ENCODE measurements around the gene EFCAB5. TPM values are rescaled to one million over a fixed set of nuclear protein-coding genes. Genes with fewer than 3 reads are reported as not detected.

EFCAB5 gene
- total RNA-seq, 5 donors from 2014 or later (not counting 1 experiment from before 2014, with no cell fraction given): 0.63 to 1.2 (median 1.0) TPM

DNA sequence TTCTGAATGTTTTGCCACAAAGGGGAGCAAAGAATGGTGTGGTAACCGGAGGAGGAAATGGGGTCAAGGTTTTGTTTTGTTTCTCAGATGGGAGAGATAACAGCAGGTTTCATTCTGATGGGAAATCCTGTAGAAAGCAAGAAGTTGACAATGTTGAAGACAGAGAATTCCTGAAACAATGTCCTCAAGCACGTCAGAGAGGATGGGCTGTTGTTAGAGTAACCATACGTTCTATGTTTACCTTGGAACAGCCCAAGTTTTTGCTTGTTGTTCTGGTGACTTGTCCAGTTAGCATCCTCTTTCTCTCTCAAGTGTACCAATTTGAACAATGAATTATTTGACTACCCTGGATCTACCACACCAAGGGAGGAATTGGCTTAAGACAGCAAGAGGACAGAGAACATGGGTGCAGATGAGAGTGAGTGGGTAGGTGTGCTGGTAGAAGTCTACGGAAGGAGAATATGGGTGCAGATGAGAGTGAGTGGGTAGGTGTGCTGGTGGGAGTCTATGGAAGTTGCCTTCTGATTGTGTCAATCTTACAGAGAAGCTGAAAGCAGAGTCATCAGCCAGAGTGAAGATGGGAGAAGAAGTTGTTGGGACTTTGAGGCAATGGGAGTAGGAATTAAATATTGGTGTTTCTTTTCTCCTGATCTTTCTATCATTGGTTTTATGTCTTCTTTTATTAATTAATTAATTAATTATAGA is 160.4 kb downstream of the EFCAB5 start:
- Histone ChIP-seq H3K4me1 (ENCODE audit: control insufficient read depth in 1 of 2, extremely low read depth in 1 of 2, insufficient read depth in 2 of 2, low read length in 2 of 2) (peaks cover 2 to 4% of the 10 kb centered on the region in 2 experiments), H3K27me3 (replicated peaks in 1 of 2; ENCODE audit: control insufficient read depth in 2 of 2, extremely low read depth in 1 of 2, insufficient read depth in 2 of 2, low read length in 1 of 2) (peaks cover 0 to 10% of the 10 kb centered on the region in 2 experiments), H3K4me3 (ENCODE audit: control insufficient read depth in 1 of 2, extremely low read depth in 1 of 2, low read length in 1 of 2) (no peak overlapping the region), H3K27ac (ENCODE audit: low read length) (no peak overlapping the region), H3K36me3 (ENCODE audit: control insufficient read depth in 2 of 2, extremely low read depth in 1 of 2, insufficient read depth in 1 of 2, low read length in 1 of 2) (no peaks in the 10 kb centered on the region), H3K9me3 (no peaks in the 10 kb centered on the region)
- 61% methylated on average over 3 of the region's 4 CpGs for WGBS (ENCODE audit: insufficient coverage)
- Mint-ChIP-seq H3K9me3 (no peaks in the 10 kb centered on the region), H3K36me3 (no peaks in the 10 kb centered on the region), H3K4me3 (no peak overlapping the region), H3K27me3 (peaks cover 4 to 5% of the 10 kb centered on the region in 2 donors), H3K27ac (no peak overlapping the region), H3K4me1 (peaks cover 5 to 6% (median 5%) of the 10 kb centered on the region in 3 donors)
- ATAC-seq (replicated peaks in 1 of 4) (no peak), DNase-seq (no peak)
- ChIA-PET POLR2A (no interaction called here), CTCF (interaction anchor here in 1 of 2 donors (0.6 kb wide), 1 partner anchor 16 kb away, joined by 5 read pairs; no protein-coding TSS in a partner anchor)

DNA sequence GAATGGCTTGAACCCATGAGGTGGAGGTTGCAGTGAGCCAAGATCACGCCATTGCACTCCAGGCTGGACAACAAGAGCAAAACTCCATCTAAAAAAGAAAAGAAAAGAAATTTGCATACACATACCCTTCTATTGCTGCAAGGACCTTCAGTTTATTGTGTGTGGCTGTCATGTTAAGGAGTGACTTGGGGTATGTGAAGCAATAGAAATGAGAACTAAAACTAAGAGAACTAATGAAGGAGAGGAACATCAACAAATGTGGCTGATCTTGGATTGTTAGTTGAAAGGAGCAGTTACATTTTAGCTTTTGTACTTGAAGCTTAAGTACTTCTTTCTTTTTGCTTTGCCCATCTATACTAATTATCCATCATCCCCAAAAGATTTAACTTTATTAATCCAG is 162.5 kb downstream of the EFCAB5 start:
- Histone ChIP-seq H3K9me3 (no peaks in the 10 kb centered on the region), H3K27ac (ENCODE audit: low read length) (no peak overlapping the region), H3K4me1 (ENCODE audit: control insufficient read depth in 1 of 2, extremely low read depth in 1 of 2, insufficient read depth in 2 of 2, low read length in 2 of 2) (peaks cover 2 to 4% of the 10 kb centered on the region in 2 experiments), H3K36me3 (ENCODE audit: control insufficient read depth in 2 of 2, extremely low read depth in 1 of 2, insufficient read depth in 1 of 2, low read length in 1 of 2) (no peaks in the 10 kb centered on the region), H3K27me3 (replicated peaks in 1 of 2; ENCODE audit: control insufficient read depth in 2 of 2, extremely low read depth in 1 of 2, insufficient read depth in 2 of 2, low read length in 1 of 2) (peaks cover 0 to 7% of the 10 kb centered on the region in 2 experiments), H3K4me3 (ENCODE audit: control insufficient read depth in 1 of 2, extremely low read depth in 1 of 2, low read length in 1 of 2) (no peak overlapping the region)
- POLR2A ChIA-PET: no interaction called here
- ATAC-seq (replicated peaks in 1 of 4): no peak
- no peaks in the 10 kb centered on the region for H3K9me3 Mint-ChIP-seq
- no peaks in the 10 kb centered on the region for H3K36me3 Mint-ChIP-seq
- no peak for DNase-seq
- CTCF ChIA-PET: interaction anchor here (0.6 to 3.8 kb wide), 19 partner anchors 8 to 1533 kb away, joined by 3 to 54 read pairs (median 5); partner anchors contain the start of gene TEFM (in 1 of the 2)
- no peak overlapping the region for H3K4me3 Mint-ChIP-seq
- H3K4me1 Mint-ChIP-seq: peaks cover 5 to 6% (median 5%) of the 10 kb centered on the region in 3 donors
- no peak overlapping the region for H3K27ac Mint-ChIP-seq
- peaks cover 0 to 5% of the 10 kb centered on the region in 2 donors for H3K27me3 Mint-ChIP-seq
- WGBS (ENCODE audit: insufficient coverage): no CpG with 5 or more reads among the region's 1 CpG

GRCh38 chr17:30104575-30105339 is 163.3 kb downstream of the EFCAB5 start:
- Histone ChIP-seq H3K4me3 (ENCODE audit: control insufficient read depth in 1 of 2, extremely low read depth in 1 of 2, low read length in 1 of 2) (peak overlapping the region; percentile 44 to 58), H3K27me3 (replicated peaks in 1 of 2; ENCODE audit: control insufficient read depth in 2 of 2, extremely low read depth in 1 of 2, insufficient read depth in 2 of 2, low read length in 1 of 2) (peaks cover 0 to 7% of the 10 kb centered on the region in 2 experiments), H3K27ac (ENCODE audit: low read length) (no peak overlapping the region), H3K9me3 (no peaks in the 10 kb centered on the region), H3K4me1 (ENCODE audit: control insufficient read depth in 1 of 2, extremely low read depth in 1 of 2, insufficient read depth in 2 of 2, low read length in 2 of 2) (peaks cover 2 to 4% of the 10 kb centered on the region in 2 experiments), H3K36me3 (ENCODE audit: control insufficient read depth in 2 of 2, extremely low read depth in 1 of 2, insufficient read depth in 1 of 2, low read length in 1 of 2) (no peaks in the 10 kb centered on the region)
- Mint-ChIP-seq H3K36me3 (no peaks in the 10 kb centered on the region), H3K9me3 (no peaks in the 10 kb centered on the region), H3K27me3 (peaks cover 0 to 6% of the 10 kb centered on the region in 2 donors), H3K27ac (peak overlapping the region in 1 of 2 donors; percentile 40), H3K4me1 (peaks cover 5 to 6% (median 5%) of the 10 kb centered on the region in 3 donors), H3K4me3 (peak overlapping the region; percentile 74 to 79 (median 75))
- peak; percentile 95 to 97 (median 96) for ATAC-seq (replicated peaks in 1 of 4)
- CTCF ChIA-PET: interaction anchor here (0.6 to 3.8 kb wide), 32 partner anchors 9 to 1796 kb away, joined by 3 to 54 read pairs (median 3); partner anchors contain the start of genes BLMH (in 1 of the 2) and TEFM (in 1 of the 2)
- 32% methylated on average over 28 of the region's 29 CpGs for whole genome bisulfite sequencing (ENCODE audit: insufficient coverage)
- POLR2A ChIA-PET: interaction anchor here in 1 of 2 donors (0.5 kb wide), 2 partner anchors 223 to 275 kb away, joined by 3 to 5 read pairs; no protein-coding TSS in a partner anchor
- DNase-seq: peak; percentile 22 to 85 (median 51)

- Histone ChIP-seq H3K36me3 (ENCODE audit: control insufficient read depth in 2 of 2, extremely low read depth in 1 of 2, insufficient read depth in 1 of 2, low read length in 1 of 2) (no peaks in the 10 kb centered on the region), H3K27me3 (replicated peaks in 1 of 2; ENCODE audit: control insufficient read depth in 2 of 2, extremely low read depth in 1 of 2, insufficient read depth in 2 of 2, low read length in 1 of 2) (no peaks in the 10 kb centered on the region), H3K27ac (ENCODE audit: low read length) (no peak overlapping the region), H3K4me1 (ENCODE audit: control insufficient read depth in 1 of 2, extremely low read depth in 1 of 2, insufficient read depth in 2 of 2, low read length in 2 of 2) (peaks cover 5 to 11% of the 10 kb centered on the region in 2 experiments), H3K4me3 (ENCODE audit: control insufficient read depth in 1 of 2, extremely low read depth in 1 of 2, low read length in 1 of 2) (no peak overlapping the region), H3K9me3 (no peaks in the 10 kb centered on the region)
- ChIA-PET CTCF (interaction anchor here in 1 of 2 donors (0.7 to 3.9 kb wide), 3 partner anchors 8 to 13 kb away, joined by 4 to 20 read pairs (median 7); no protein-coding TSS in a partner anchor), POLR2A (interaction anchor here in 1 of 2 donors (0.6 kb wide), 1 partner anchor 478 kb away, joined by 3 read pairs; no protein-coding TSS in a partner anchor)
- no peaks in the 10 kb centered on the region for H3K9me3 Mint-ChIP-seq
- no peak for DNase-seq
- no peak for ATAC-seq (replicated peaks in 1 of 4)
- H3K4me3 Mint-ChIP-seq: no peak overlapping the region
- peaks cover 6 to 17% (median 14%) of the 10 kb centered on the region in 3 donors for H3K4me1 Mint-ChIP-seq
- H3K36me3 Mint-ChIP-seq: peaks cover 3% of the 10 kb centered on the region
- H3K27me3 Mint-ChIP-seq: peaks cover 0 to 7% of the 10 kb centered on the region in 2 donors
- no peak overlapping the region for H3K27ac Mint-ChIP-seq
Observed at GRCh38 chr17:30112794-30113193, 171.4 kb downstream of the EFCAB5 start.

DNA sequence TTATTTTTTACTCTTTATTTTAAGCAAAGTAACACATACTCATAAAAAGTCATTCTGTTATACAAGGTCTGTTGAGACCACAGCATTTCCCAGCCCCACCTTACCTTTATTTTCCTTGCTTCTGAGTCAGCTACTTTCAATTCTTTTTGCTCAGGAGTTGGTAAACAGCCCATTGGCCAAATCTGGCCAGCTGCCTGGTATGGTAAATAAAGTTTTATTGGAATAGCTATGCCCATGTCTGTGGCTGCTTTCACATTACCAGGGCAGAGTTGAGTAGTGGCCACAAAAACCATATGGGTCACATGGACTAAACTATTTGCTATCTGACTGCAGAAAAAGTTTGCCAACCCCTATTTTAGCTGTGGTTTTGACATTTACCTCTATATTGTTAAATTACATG is 171.8 kb downstream of the EFCAB5 start:
- H3K27ac Mint-ChIP-seq: no peak overlapping the region
- Histone ChIP-seq H3K27ac (ENCODE audit: low read length) (no peak overlapping the region), H3K4me3 (ENCODE audit: control insufficient read depth in 1 of 2, extremely low read depth in 1 of 2, low read length in 1 of 2) (no peak overlapping the region), H3K4me1 (ENCODE audit: control insufficient read depth in 1 of 2, extremely low read depth in 1 of 2, insufficient read depth in 2 of 2, low read length in 2 of 2) (peaks cover 9 to 11% of the 10 kb centered on the region in 2 experiments), H3K36me3 (ENCODE audit: control insufficient read depth in 2 of 2, extremely low read depth in 1 of 2, insufficient read depth in 1 of 2, low read length in 1 of 2) (no peaks in the 10 kb centered on the region), H3K9me3 (no peaks in the 10 kb centered on the region), H3K27me3 (replicated peaks in 1 of 2; ENCODE audit: control insufficient read depth in 2 of 2, extremely low read depth in 1 of 2, insufficient read depth in 2 of 2, low read length in 1 of 2) (no peaks in the 10 kb centered on the region)
- H3K9me3 Mint-ChIP-seq: no peaks in the 10 kb centered on the region
- ChIA-PET POLR2A (no interaction called here), CTCF (interaction anchor here in 1 of 2 donors (0.6 to 3.9 kb wide), 4 partner anchors 9 to 511 kb away, joined by 3 to 20 read pairs (median 6); no protein-coding TSS in a partner anchor)
- peaks cover 0 to 7% of the 10 kb centered on the region in 2 donors for H3K27me3 Mint-ChIP-seq
- ATAC-seq (replicated peaks in 1 of 4) (no peak), DNase-seq (no peak)
- peaks cover 10 to 21% (median 19%) of the 10 kb centered on the region in 3 donors for H3K4me1 Mint-ChIP-seq
- H3K36me3 Mint-ChIP-seq: peaks cover 3% of the 10 kb centered on the region
- H3K4me3 Mint-ChIP-seq: no peak overlapping the region

- Histone ChIP-seq H3K27ac (ENCODE audit: low read length) (peak overlapping the region; percentile 99), H3K4me1 (ENCODE audit: control insufficient read depth in 1 of 2, extremely low read depth in 1 of 2, insufficient read depth in 2 of 2, low read length in 2 of 2) (peaks cover 13 to 19% of the 10 kb centered on the region in 2 experiments), H3K27me3 (replicated peaks in 1 of 2; ENCODE audit: control insufficient read depth in 2 of 2, extremely low read depth in 1 of 2, insufficient read depth in 2 of 2, low read length in 1 of 2) (no peaks in the 10 kb centered on the region), H3K4me3 (ENCODE audit: control insufficient read depth in 1 of 2, extremely low read depth in 1 of 2, low read length in 1 of 2) (peak overlapping the region; percentile 97 to 99), H3K36me3 (ENCODE audit: control insufficient read depth in 2 of 2, extremely low read depth in 1 of 2, insufficient read depth in 1 of 2, low read length in 1 of 2) (peaks cover 0 to 4% of the 10 kb centered on the region in 2 donors), H3K9me3 (no peaks in the 10 kb centered on the region)
- Mint-ChIP-seq H3K9me3 (no peaks in the 10 kb centered on the region), H3K4me1 (peaks cover 32 to 45% (median 43%) of the 10 kb centered on the region in 3 donors), H3K4me3 (peak overlapping the region; percentile 94 to 98 (median 95)), H3K27me3 (peaks cover 0 to 1% of the 10 kb centered on the region in 2 donors), H3K27ac (peak overlapping the region; percentile 96 to 98), H3K36me3 (peaks cover 14% of the 10 kb centered on the region)
- CTCF ChIA-PET: no interaction called here
- ATAC-seq (replicated peaks in 1 of 4): peak; percentile 43 to 57 (median 50)
- no peak for DNase-seq
- WGBS (ENCODE audit: insufficient coverage): 0% methylated on average over 6 of the region's 10 CpGs
- POLR2A ChIA-PET: interaction anchor here in 1 of 2 donors (0.7 kb wide), 1 partner anchor 168 kb away, joined by 4 read pairs; no protein-coding TSS in a partner anchor
Observed at GRCh38 chr17:30116345-30116660, 174.9 kb downstream of the EFCAB5 start.
